Dedifferentiated amniotic fluid mesenchymal stem cell (primary cell): ENCODE measurements around the gene MSX2.

Experiments
- DNase-seq: peaks from one replicate; pipeline ENCODE4 v3.0.0-alpha.2; 2016; ENCODE audit errors: extremely low spot score

Gene MSX2

GRCh38 chr5:174775081-174775480, 50.7 kb downstream of the MSX2 start:
- DNase-seq: no peak

GRCh38 chr5:174777111-174777510, 52.7 kb downstream of the MSX2 start:
- no peak for DNase-seq

GRCh38 chr5:174777583-174777982, 53.2 kb downstream of the MSX2 start:
- no peak for DNase-seq
